ENCODE data around the gene MEF2A.

GRCh38 chr15:99565299-99566156 is at the start of gene MEF2A:
- no peak for TF ChIP-seq CTCF (IDR thresholded peaks at IDR 0.05)
- TF ChIP-seq EZH2 (IDR thresholded peaks at IDR 0.05) = no peak
